ENCODE results near the gene ZNF385D. TPM values are rescaled to one million over a fixed set of nuclear protein-coding genes. Genes with fewer than 3 reads are reported as not detected.

Gene ZNF385D
- total RNA-seq, 1 experiment from 2014 or later: 13.0 TPM

GRCh38 chr3:21704796-21705195, 46.2 kb downstream of the ZNF385D start:
- ATAC-seq (no peak), DNase-seq (ENCODE audit: low read depth, low spot score) (no peak)
- Histone ChIP-seq H3K27ac (ENCODE audit: low read length) (peak overlapping the region; percentile 72; the same call in 1 of the 2 replicates), H3K4me3 (ENCODE audit: low read depth in 2 of 2, low read length in 2 of 2) (no peak overlapping the region), H3K4me1 (ENCODE audit: control insufficient read depth, insufficient read depth, low read length) (peaks cover 3% of the 10 kb centered on the region; the same call in 1 of the 2 replicates), H3K9me3 (ENCODE audit: control insufficient read depth, insufficient read depth, low read depth, low read length) (no peaks in the 10 kb centered on the region), H3K27me3 (ENCODE audit: control insufficient read depth, insufficient read depth, low read length) (no peaks in the 10 kb centered on the region), H3K36me3 (ENCODE audit: control insufficient read depth, insufficient read depth, low read length) (no peaks in the 10 kb centered on the region)
- TF ChIP-seq SIN3A (IDR thresholded peaks at IDR 0.05; ENCODE audit: borderline replicate concordance, insufficient read depth, low read depth, low read length) (no peak), CTCF (IDR thresholded peaks at IDR 0.05) (no peak), TCF7L2 (IDR thresholded peaks at IDR 0.05; ENCODE audit: low read depth, low read length) (no peak), POLR2AphosphoS5 (IDR thresholded peaks at IDR 0.05; ENCODE audit: low read depth, low read length) (no peak), REST (IDR thresholded peaks at IDR 0.05; ENCODE audit: insufficient read depth in 1 of 2, low read depth in 2 of 2, low read length in 1 of 2) (no peak)
- in situ Hi-C loops (cut with HindIII; ENCODE audit: low pct_unique_long_range_greater_than_20kb, low sequenced_read_pairs): no loop called here
- POLR2A ChIA-PET: no interaction called here
- BruUV-seq (replicated peaks): no TSS peak
- CTCF ChIA-PET: no interaction called here
- intact Hi-C loops (cut with micrococcal nuclease; ENCODE audit: unreplicated experiment): no loop called here

GRCh38 chr3:21703291-21703690, 47.7 kb downstream of the ZNF385D start:
- BruUV-seq (replicated peaks): no TSS peak
- DNase-seq (ENCODE audit: low read depth, low spot score): no peak
- intact Hi-C loops (cut with micrococcal nuclease; ENCODE audit: unreplicated experiment) (no loop called here), in situ Hi-C loops (cut with HindIII; ENCODE audit: low pct_unique_long_range_greater_than_20kb, low sequenced_read_pairs) (no loop called here)
- Histone ChIP-seq H3K4me1 (ENCODE audit: control insufficient read depth, insufficient read depth, low read length) (peaks cover 3% of the 10 kb centered on the region; the same call in 1 of the 2 replicates), H3K27me3 (ENCODE audit: control insufficient read depth, insufficient read depth, low read length) (no peaks in the 10 kb centered on the region), H3K4me3 (ENCODE audit: low read depth in 2 of 2, low read length in 2 of 2) (no peak overlapping the region), H3K36me3 (ENCODE audit: control insufficient read depth, insufficient read depth, low read length) (no peaks in the 10 kb centered on the region), H3K27ac (ENCODE audit: low read length) (no peak overlapping the region), H3K9me3 (ENCODE audit: control insufficient read depth, insufficient read depth, low read depth, low read length) (no peaks in the 10 kb centered on the region)
- POLR2A ChIA-PET: no interaction called here
- ATAC-seq: no peak
- CTCF ChIA-PET: no interaction called here
- TF ChIP-seq TCF7L2 (IDR thresholded peaks at IDR 0.05; ENCODE audit: low read depth, low read length) (no peak), POLR2AphosphoS5 (IDR thresholded peaks at IDR 0.05; ENCODE audit: low read depth, low read length) (no peak), CTCF (IDR thresholded peaks at IDR 0.05) (no peak), REST (IDR thresholded peaks at IDR 0.05; ENCODE audit: insufficient read depth in 1 of 2, low read depth in 2 of 2, low read length in 1 of 2) (no peak), SIN3A (IDR thresholded peaks at IDR 0.05; ENCODE audit: borderline replicate concordance, insufficient read depth, low read depth, low read length) (no peak)
